Activated CD8-positive, alpha-beta T cell treated with anti-CD3 and anti-CD28 coated beads for 36 hours (primary cell): ENCODE measurements around the gene ZNF280C. TPM values are rescaled to one million over a fixed set of nuclear protein-coding genes. Genes with fewer than 3 reads are reported as not detected.

Source experiments
- ATAC-seq: fragments of 200-7000 bp; cut with Tn5 transposase; one replicate; pipeline ENCODE4 v1.10.0; 2021; ENCODE audit warnings: mild to moderate bottlenecking, moderate library complexity
- CTCF ChIA-PET: fragments of 350-600 bp; sonication (Branson Sonifier 250); formaldehyde crosslinking; loops from one replicate; lab custom pipeline; 2021; ENCODE audit warnings: antibody characterized with exemption; lab: Charles Lee
- POLR2A ChIA-PET: fragments of 350-600 bp; sonication (Branson Sonifier 250); formaldehyde crosslinking; loops from one replicate; lab custom pipeline; 2021; ENCODE audit warnings: antibody characterized with exemption; lab: Charles Lee
- DNase-seq: peaks from one replicate; pipeline ENCODE4 v3.0.0-alpha.2; 2020
- H3K27ac Mint-ChIP-seq: one replicate; pipeline ENCODE4 v1.8.0; 2021; ENCODE audit warnings: mild to moderate bottlenecking, mixed read lengths
- H3K27me3 Mint-ChIP-seq: one replicate; pipeline ENCODE4 v1.8.0; 2021; ENCODE audit warnings: mixed read lengths
- H3K36me3 Mint-ChIP-seq: one replicate; pipeline ENCODE4 v1.8.0; 2021; ENCODE audit warnings: low read depth, mixed read lengths
- H3K4me1 Mint-ChIP-seq: one replicate; pipeline ENCODE4 v1.8.0; 2021; ENCODE audit warnings: low read depth, mixed read lengths
- H3K4me3 Mint-ChIP-seq: one replicate; pipeline ENCODE4 v1.8.0; 2021; ENCODE audit warnings: mild to moderate bottlenecking, moderate library complexity, mixed read lengths
- H3K9me3 Mint-ChIP-seq: one replicate; pipeline ENCODE4 v1.8.0; 2021; ENCODE audit warnings: mixed read lengths
- CTCF ChIP-seq: fragments of 200-600 bp; IDR thresholded peaks from one replicate; pipeline ENCODE4 v1.8.0; 2022; ENCODE audit warnings: antibody characterized with exemption, mild to moderate bottlenecking
- intact Hi-C: fragments of 100-400 bp; cut with micrococcal nuclease; formaldehyde crosslinking; loops from one replicate; pipeline ENCODE4 v1.10.0; 2022
- total RNA-seq, 2 experiments: library from RNA; stranded (reverse); gene quantifications; one replicate each; pipeline ENCODE4 v1.2.3, GENCODE V29; 2021

ZNF280C gene, protein sequence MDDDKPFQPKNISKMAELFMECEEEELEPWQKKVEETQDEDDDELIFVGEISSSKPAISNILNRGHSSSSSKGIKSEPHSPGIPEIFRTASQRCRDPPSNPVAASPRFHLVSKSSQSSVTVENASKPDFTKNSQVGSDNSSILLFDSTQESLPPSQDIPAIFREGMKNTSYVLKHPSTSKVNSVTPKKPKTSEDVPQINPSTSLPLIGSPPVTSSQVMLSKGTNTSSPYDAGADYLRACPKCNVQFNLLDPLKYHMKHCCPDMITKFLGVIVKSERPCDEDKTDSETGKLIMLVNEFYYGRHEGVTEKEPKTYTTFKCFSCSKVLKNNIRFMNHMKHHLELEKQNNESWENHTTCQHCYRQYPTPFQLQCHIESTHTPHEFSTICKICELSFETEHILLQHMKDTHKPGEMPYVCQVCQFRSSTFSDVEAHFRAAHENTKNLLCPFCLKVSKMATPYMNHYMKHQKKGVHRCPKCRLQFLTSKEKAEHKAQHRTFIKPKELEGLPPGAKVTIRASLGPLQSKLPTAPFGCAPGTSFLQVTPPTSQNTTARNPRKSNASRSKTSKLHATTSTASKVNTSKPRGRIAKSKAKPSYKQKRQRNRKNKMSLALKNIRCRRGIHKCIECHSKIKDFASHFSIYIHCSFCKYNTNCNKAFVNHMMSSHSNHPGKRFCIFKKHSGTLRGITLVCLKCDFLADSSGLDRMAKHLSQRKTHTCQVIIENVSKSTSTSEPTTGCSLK
- total RNA-seq: 1 to 10 TPM; 5.4 to 5.8 TPM

- ChIA-PET CTCF (no interaction called here), POLR2A (interaction anchor here (0.8 to 1.0 kb wide), 2 partner anchors 11 to 70 kb away, joined by 3 to 6 read pairs; no protein-coding TSS in a partner anchor)
- H3K9me3 Mint-ChIP-seq: peaks cover 2% of the 10 kb centered on the region
- H3K27ac Mint-ChIP-seq: peak within 1 kb of the TSS; percentile 85
- H3K36me3 Mint-ChIP-seq: no peaks in the 10 kb centered on the region
- DNase-seq (peak; percentile 97), ATAC-seq (peak; percentile 97)
- intact Hi-C loops: no loop called here
- no peaks in the 10 kb centered on the region for H3K27me3 Mint-ChIP-seq
- H3K4me1 Mint-ChIP-seq: peaks cover 15% of the 10 kb centered on the region
- H3K4me3 Mint-ChIP-seq: peak within 1 kb of the TSS; percentile 84
- no peak for TF ChIP-seq CTCF
Measured at GRCh38 chrX:130268449-130269170, at the start of gene ZNF280C. Gene ZNF280C (minus strand): TSS chrX:130268899. CDS start chrX:130260449, 8,450 bp downstream.

DNA sequence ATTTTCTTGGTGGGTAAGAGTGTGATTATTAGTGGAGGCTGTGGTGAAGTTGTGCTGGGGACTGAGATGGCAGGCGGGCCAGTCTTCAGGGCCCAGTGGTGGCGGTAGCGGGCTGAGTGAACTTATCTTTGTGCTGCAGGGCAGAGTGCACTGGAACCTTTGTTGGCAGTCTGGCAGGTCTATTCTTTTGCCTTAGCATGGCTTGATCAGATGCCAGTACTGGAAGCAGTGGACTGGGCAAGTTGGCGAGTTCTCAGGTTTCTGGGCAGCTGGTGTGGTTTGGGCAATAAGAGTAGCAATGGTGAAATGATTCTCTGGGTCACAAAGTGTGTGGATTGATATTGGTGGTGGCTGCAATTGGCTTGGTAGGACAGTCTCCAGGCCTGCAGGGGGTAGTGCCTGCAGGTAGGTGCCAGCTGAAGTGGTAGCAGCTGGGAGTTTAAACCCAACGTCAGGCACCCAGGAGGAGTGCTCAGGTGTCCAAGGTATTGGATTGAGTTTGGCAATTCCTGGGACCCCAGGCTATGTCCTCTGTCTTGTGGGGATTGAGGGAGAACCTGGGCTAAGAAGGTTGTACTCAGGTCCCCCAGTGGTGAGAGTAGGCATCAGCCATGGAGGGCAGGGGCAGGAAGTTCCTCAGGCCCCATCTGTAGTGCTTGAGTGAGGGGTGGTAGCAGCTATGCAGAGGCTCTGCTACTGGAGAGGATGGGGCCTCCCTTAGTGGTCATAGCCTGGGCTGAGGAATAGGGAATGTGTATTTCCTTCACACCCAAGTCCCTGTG lies 36.1 kb upstream of the ZNF280C start:
- no peak overlapping the region for H3K4me3 Mint-ChIP-seq
- intact Hi-C loops: no loop called here
- ATAC-seq (no peak), DNase-seq (no peak)
- no peaks in the 10 kb centered on the region for H3K9me3 Mint-ChIP-seq
- ChIA-PET CTCF (no interaction called here), POLR2A (no interaction called here)
- H3K27ac Mint-ChIP-seq: no peak overlapping the region
- H3K4me1 Mint-ChIP-seq: no peaks in the 10 kb centered on the region
- no peak for TF ChIP-seq CTCF
- no peaks in the 10 kb centered on the region for H3K36me3 Mint-ChIP-seq
- H3K27me3 Mint-ChIP-seq: no peaks in the 10 kb centered on the region

GRCh38 chrX:130301977-130302376 lies 33.3 kb upstream of the ZNF280C start:
- Mint-ChIP-seq H3K27ac (no peak overlapping the region), H3K27me3 (no peaks in the 10 kb centered on the region), H3K4me3 (no peak overlapping the region), H3K36me3 (no peaks in the 10 kb centered on the region), H3K4me1 (no peaks in the 10 kb centered on the region), H3K9me3 (no peaks in the 10 kb centered on the region)
- DNase-seq (no peak), ATAC-seq (no peak)
- no peak for TF ChIP-seq CTCF
- ChIA-PET CTCF (no interaction called here), POLR2A (no interaction called here)
- intact Hi-C loops: no loop called here

DNA sequence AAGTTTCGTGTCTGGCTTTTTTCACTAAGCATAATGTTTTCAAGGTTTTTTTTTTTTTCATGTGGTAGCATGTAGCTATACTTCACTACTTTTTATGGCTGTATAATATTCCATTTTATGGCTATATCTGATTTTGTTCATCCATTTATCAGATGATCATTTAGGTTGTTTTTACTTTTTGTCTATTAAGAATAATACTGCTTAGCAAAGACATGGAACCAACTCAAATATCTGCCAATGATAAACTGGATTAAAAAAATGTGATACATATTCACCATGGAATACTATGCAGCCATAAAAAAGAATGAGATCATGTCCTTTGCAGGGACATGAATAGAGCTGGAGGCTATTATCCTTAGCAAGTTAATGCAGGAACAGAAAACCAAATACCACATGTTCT lies 32.7 kb upstream of the ZNF280C start:
- POLR2A ChIA-PET: no interaction called here
- TF ChIP-seq CTCF: no peak
- DNase-seq (no peak), ATAC-seq (no peak)
- Mint-ChIP-seq H3K4me1 (no peaks in the 10 kb centered on the region), H3K27ac (no peak overlapping the region), H3K9me3 (no peaks in the 10 kb centered on the region), H3K4me3 (no peak overlapping the region), H3K27me3 (no peaks in the 10 kb centered on the region), H3K36me3 (no peaks in the 10 kb centered on the region)
- intact Hi-C loops: no loop called here
- CTCF ChIA-PET: no interaction called here
